AG04450 (cell line): ENCODE data around the gene SH3PXD2A. TPM values are rescaled to one million over a fixed set of nuclear protein-coding genes. Genes with fewer than 3 reads are reported as not detected.

Source experiments
- CTCF ChIA-PET: fragments of 300-600, 350-600 bp; formaldehyde crosslinking; extraction: SDS; loops from one replicate; lab custom pipeline; 2022; ENCODE audit warnings: antibody characterized with exemption, inconsistent platforms; lab: Charles Lee
- POLR2A ChIA-PET: fragments of 350-600 bp; formaldehyde crosslinking; extraction: SDS; loops from one replicate; lab custom pipeline; 2021; ENCODE audit warnings: antibody characterized with exemption, inconsistent platforms; lab: Yijun Ruan, JAX
- DNase-seq: peaks from one replicate; pipeline ENCODE4 v3.0.0-alpha.2; 2011; ENCODE audit warnings: low read depth, low spot score
- H3K27ac ChIP-seq: one replicate; pipeline ENCODE4 v1.5.1; 2012; ENCODE audit warnings: low read depth, low read length, control low read depth
- H3K27me3 ChIP-seq: one replicate; pipeline ENCODE4 v1.6.0; 2012; ENCODE audit warnings: low read length; ENCODE audit not compliant: control insufficient read depth, insufficient read depth
- H3K4me3 ChIP-seq: 2 replicates; pipeline ENCODE4 v1.5.1; 2011; ENCODE audit warnings: mild to moderate bottlenecking, low read depth, low read length, control low read depth
- H3K9me3 ChIP-seq: 2 replicates; pipeline ENCODE4 v1.5.1; 2012; ENCODE audit warnings: low read length; ENCODE audit not compliant: control insufficient read depth, insufficient read depth
- CTCF ChIP-seq: IDR thresholded peaks from 2 replicates; pipeline ENCODE4 v1.5.1; 2011; ENCODE audit warnings: low read depth, low read length, control low read depth, inconsistent platforms
- polyA plus RNA-seq: library from polyadenylated mRNA; depleted of rRNA; stranded (reverse); fragments of >200 nt; gene quantifications from 2 replicates; pipeline ENCODE4 v1.2.3, GENCODE V29; 2011

The SH3PXD2A gene
- polyA plus RNA-seq, 1 experiment: 22.9 TPM

GRCh38 chr10:103800089-103800488 is 55.3 kb downstream of the SH3PXD2A start:
- ChIA-PET POLR2A (no interaction called here), CTCF (no interaction called here)
- H3K27ac ChIP-seq: no peak overlapping the region
- no peak for TF ChIP-seq CTCF
- H3K27me3 ChIP-seq: no peaks in the 10 kb centered on the region
- H3K9me3 ChIP-seq: no peaks in the 10 kb centered on the region
- DNase-seq: no peak
- H3K4me3 ChIP-seq: no peak overlapping the region

- POLR2A ChIA-PET: no interaction called here
- no peak for DNase-seq
These were observed 56.0 kb downstream of the SH3PXD2A start for GRCh38 chr10:103799341-103799740.

GRCh38 chr10:103798511-103798910 is 56.9 kb downstream of the SH3PXD2A start:
- Histone ChIP-seq H3K27me3 (no peaks in the 10 kb centered on the region), H3K27ac (no peak overlapping the region), H3K4me3 (no peak overlapping the region), H3K9me3 (no peaks in the 10 kb centered on the region)
- TF ChIP-seq CTCF: no peak
- CTCF ChIA-PET: interaction anchor here (1.2 kb wide), 1 partner anchor 86 kb away, joined by 3 read pairs; no protein-coding TSS in a partner anchor
- DNase-seq: no peak
- POLR2A ChIA-PET: no interaction called here

More at GRCh38 chr10:103799341-103799740, 56.0 kb downstream of the SH3PXD2A start:
- Histone ChIP-seq H3K27me3 (no peaks in the 10 kb centered on the region), H3K9me3 (no peaks in the 10 kb centered on the region), H3K4me3 (no peak overlapping the region), H3K27ac (no peak overlapping the region)
- CTCF ChIA-PET: interaction anchor here (1.2 kb wide), 1 partner anchor 87 kb away, joined by 3 read pairs; no protein-coding TSS in a partner anchor
- TF ChIP-seq CTCF: no peak

- H3K4me3 ChIP-seq: no peak overlapping the region
- DNase-seq: no peak
- H3K9me3 ChIP-seq: no peaks in the 10 kb centered on the region
- H3K27me3 ChIP-seq: no peaks in the 10 kb centered on the region
- no peak for TF ChIP-seq CTCF
- ChIA-PET POLR2A (no interaction called here), CTCF (no interaction called here)
- H3K27ac ChIP-seq: no peak overlapping the region
These were observed 57.5 kb downstream of the SH3PXD2A start for GRCh38 chr10:103797857-103798256.

- CTCF ChIA-PET: interaction anchor here (1.0 kb wide), 1 partner anchor 32 kb away, joined by 3 read pairs; no protein-coding TSS in a partner anchor
- no peak for TF ChIP-seq CTCF
- H3K9me3 ChIP-seq: no peaks in the 10 kb centered on the region
- no peak overlapping the region for H3K27ac ChIP-seq
- DNase-seq: no peak
- H3K4me3 ChIP-seq: no peak overlapping the region
- no peaks in the 10 kb centered on the region for H3K27me3 ChIP-seq
- POLR2A ChIA-PET: no interaction called here
These were observed 59.6 kb downstream of the SH3PXD2A start for GRCh38 chr10:103795634-103796270.
